K562 (cell line): ENCODE results near the gene GATAD2B. TPM values are rescaled to one million over a fixed set of nuclear protein-coding genes. Genes with fewer than 3 reads are reported as not detected.

ENCODE experiments used
- ATAC-seq: fragments of 200-7000 bp; cut with Tn5 transposase; 3 replicates; pipeline ENCODE4 v1.9.1; 2020; ENCODE audit warnings: moderate library complexity
- BruUV-seq: library from RNA; stranded (reverse); fragments of 400-500 nt; replicated peaks from 2 replicates; lab custom pipeline; 2021; lab: Mats Ljungman, UMichigan
- CTCF ChIA-PET: fragments of 300-600 bp; formaldehyde crosslinking; extraction: SDS; loops from one replicate; lab custom pipeline; 2021; ENCODE audit warnings: low intra/inter-chr PET ratio; lab: Yijun Ruan, JAX
- POLR2A ChIA-PET: fragments of 300-600, 350-650 bp; sonication (Branson Sonifier 250); formaldehyde crosslinking; extraction: SDS; loops from one replicate; lab custom pipeline; 2021; ENCODE audit warnings: antibody characterized with exemption, inconsistent platforms; lab: Yijun Ruan, JAX
- DNase-seq, 4 experiments: peaks; one replicate each; pipeline versions ENCODE4 v3.0.0 to v3.0.0-alpha.2; 2011 to 2018; ENCODE audit warnings: low spot score in 3 of 4, mixed read lengths in 3 of 4; ENCODE audit errors: extremely low read depth in 1 of 4
- FAIRE-seq: peaks from 2 replicates; lab custom pipeline; 2011; peaks lifted over from hg19 to GRCh38; lab: Jason Lieb, UNC
- H2AFZ ChIP-seq: 2 replicates; pipeline ENCODE4 v1.6.0; 2011; ENCODE audit warnings: low read depth, low read length, control low read depth, inconsistent platforms
- H3K27ac ChIP-seq: fragments of 200-600 bp; 3 replicates; pipeline ENCODE4 v1.8.0; 2011; ENCODE audit warnings: low read depth, mild to moderate bottlenecking, control low read depth, inconsistent platforms, low read length, moderate library complexity, mixed read lengths; ENCODE audit errors: extremely low read depth
- H3K27me3 ChIP-seq, 2 experiments: fragments of 300-600 bp in 1 of 2; 2 replicates in 1 of 2; 3 replicates in 1 of 2; pipeline versions ENCODE4 v1.6.0 to v1.8.0; 2011; ENCODE audit warnings: inconsistent platforms in 2 of 2, low read length in 2 of 2, mild to moderate bottlenecking in 1 of 2, mixed read lengths in 1 of 2, moderate library complexity in 1 of 2; ENCODE audit not compliant: control insufficient read depth in 2 of 2, insufficient read depth in 2 of 2
- H3K36me3 ChIP-seq: fragments of 300-600 bp; 3 replicates; pipeline ENCODE4 v1.8.0; 2011; ENCODE audit warnings: mild to moderate bottlenecking, low read length, inconsistent platforms; ENCODE audit not compliant: control insufficient read depth, insufficient read depth
- H3K4me1 ChIP-seq, 2 experiments: fragments of 200-600 bp in 1 of 2; replicated peaks in 1 of 2; 2 replicates in 1 of 2; 3 replicates in 1 of 2; pipeline versions ENCODE4 v1.5.1 to v1.8.0; 2011; ENCODE audit warnings: inconsistent platforms in 2 of 2, low read length in 2 of 2, mild to moderate bottlenecking in 1 of 2, mixed read lengths in 1 of 2, moderate library complexity in 1 of 2; ENCODE audit not compliant: control insufficient read depth in 2 of 2, insufficient read depth in 2 of 2
- H3K4me2 ChIP-seq: 2 replicates; pipeline ENCODE4 v1.6.1; 2011; ENCODE audit warnings: low read length, control low read depth, inconsistent platforms, mixed read lengths; ENCODE audit not compliant: insufficient read depth
- H3K4me3 ChIP-seq: fragments of 200-600 bp; sonication (generic), shearing (Covaris generic); 2 replicates; pipeline ENCODE4 v1.5.1; 2016; ENCODE audit warnings: control low read depth, inconsistent platforms
- H3K79me2 ChIP-seq: fragments of 200-600 bp; 3 replicates; pipeline ENCODE4 v1.8.0; 2011; ENCODE audit warnings: low read length, inconsistent platforms; ENCODE audit not compliant: control insufficient read depth, insufficient read depth
- H3K9ac ChIP-seq, 2 experiments: 2 replicates each; pipeline versions ENCODE4 v1.6.0 to v1.6.1; 2011; ENCODE audit warnings: low read depth in 2 of 2, low read length in 2 of 2, control low read depth in 1 of 2, inconsistent platforms in 1 of 2, mild to moderate bottlenecking in 1 of 2, mixed read lengths in 1 of 2; ENCODE audit not compliant: insufficient read depth in 1 of 2
- H3K9me1 ChIP-seq: one replicate; pipeline ENCODE4 v1.6.0; 2011; ENCODE audit warnings: inconsistent platforms, mild to moderate bottlenecking, low read length, moderate library complexity; ENCODE audit not compliant: control insufficient read depth, insufficient read depth
- H3K9me3 ChIP-seq: replicated peaks from 2 replicates; pipeline ENCODE4 v1.5.1; 2011; ENCODE audit warnings: low read depth, low read length, inconsistent platforms; ENCODE audit not compliant: control insufficient read depth, insufficient read depth
- H4K20me1 ChIP-seq: replicated peaks from 2 replicates; pipeline ENCODE4 v1.6.1; 2011; ENCODE audit warnings: low read length, inconsistent platforms, mixed read lengths; ENCODE audit not compliant: control insufficient read depth, insufficient read depth
- E2F1 ChIP-seq: sonication (generic); formaldehyde crosslinking; IDR thresholded peaks from 2 replicates; pipeline ENCODE4 v1.8.1; 2023; ENCODE audit warnings: mild to moderate bottlenecking, missing genetic modification reagents, moderate library complexity
- NFIC ChIP-seq: fragments of 450-650 bp; IDR thresholded peaks from 2 replicates; pipeline ENCODE4 v1.6.1; 2017; ENCODE audit warnings: mild to moderate bottlenecking, inconsistent platforms
- NR0B1 ChIP-seq: fragments of 450-650 bp; IDR thresholded peaks from one replicate; pipeline ENCODE4 v1.6.1; 2018; ENCODE audit warnings: mild to moderate bottlenecking, moderate library complexity; ENCODE audit not compliant: partially characterized antibody
- PYGO2 ChIP-seq: fragments of 450-650 bp; IDR thresholded peaks from 2 replicates; pipeline ENCODE4 v1.6.1; 2016; ENCODE audit warnings: mild to moderate bottlenecking, missing genetic modification characterization, moderate library complexity, missing compliant biosample characterization
- TRIM25 ChIP-seq: fragments of 450-650 bp; IDR thresholded peaks from 2 replicates; pipeline ENCODE4 v1.7.0; 2016; ENCODE audit warnings: borderline replicate concordance
- ZBTB11 ChIP-seq, 3 experiments: fragments of 200-800 bp in 1 of 3; fragments of 250-450 bp in 1 of 3; fragments of 450-650 bp in 1 of 3; sonication (Bioruptor Pico) in 1 of 3; sonication (Bioruptor generic) in 1 of 3; formaldehyde crosslinking in 1 of 3; IDR thresholded peaks; 2 replicates each; pipeline versions ENCODE4 v1.6.1 to v1.8.0; 2016 to 2022; ENCODE audit warnings: mild to moderate bottlenecking in 2 of 3, missing genetic modification characterization in 2 of 3, missing compliant biosample characterization in 1 of 3, moderate library complexity in 1 of 3
- ZNF764 ChIP-seq: fragments of 250-450 bp; sonication (Bioruptor Pico); IDR thresholded peaks from 2 replicates; pipeline ENCODE4 v1.4.0; 2020; ENCODE audit warnings: low read depth, mild to moderate bottlenecking, moderate library complexity
- WGBS: fragments of 100-300 bp; shearing (Covaris generic); methylation state at CpG from one replicate; pipeline ENCODE4 v1.1.6; 2016; ENCODE audit warnings: low coverage, mixed read lengths; ENCODE audit not compliant: insufficient coverage; ENCODE audit errors: missing lambda C conversion rate; 5-methylcytosine and 5-hydroxymethylcytosine counted together
- in situ Hi-C: fragments of 300-500 bp; cut with MboI; formaldehyde crosslinking; loops from 4 replicates; pipeline ENCODE4 v1.15.0; 2018; ENCODE audit warnings: inconsistent platforms, mixed read lengths
- intact Hi-C: fragments of 100-400 bp; cut with micrococcal nuclease; formaldehyde crosslinking; loops from 2 replicates; pipeline ENCODE4 v1.14.2; 2022
- polyA plus RNA-seq, 8 experiments: library from polyadenylated mRNA; depleted of rRNA in 4 of 8; stranded (reverse) in 5 of 8; unstranded in 3 of 8; fragments of >200 nt; fragmentation: Nextera tagmentation in 2 of 8; fragmentation: Illumina TruSeq in 1 of 8; extraction: Ambion mirVana in 2 of 8; extraction: Trizol in 1 of 8; gene quantifications; 2 replicates each; pipeline versions ENCODE4 v1.2.1 to v1.2.3, GENCODE V29; 2011 to 2014; ENCODE audit warnings: inconsistent platforms in 1 of 8, missing spikeins in 1 of 8
- total RNA-seq, 7 experiments: library from RNA; depleted of rRNA in 6 of 7; stranded (reverse); fragments of >200 nt in 6 of 7; fragmentation: Illumina TruSeq in 2 of 7; extraction: Trizol in 2 of 7; gene quantifications; 2 replicates each; pipeline versions ENCODE4 v1.2.1 to v1.2.3, GENCODE V29; 2011 to 2021; ENCODE audit warnings: low replicate concordance in 1 of 7

Gene GATAD2B
- total and polyA plus RNA-seq, 9 of the 15 experiments (the other 6 are each of a cell fraction or from before 2014, with no cell fraction given): 1.5 to 40.2 (median 4.9) TPM

- TF ChIP-seq ZBTB11 (CRISPR knock-in tag; IDR thresholded peaks at IDR 0.05) (no peak), TRIM25 (no peak)
These were observed 123.8 kb downstream of the GATAD2B start (continued) for GRCh38 chr1:153799016-153799415.

GRCh38 chr1:153798468-153798780 lies 124.3 kb downstream of the GATAD2B start:
- Histone ChIP-seq H3K27me3 (no peaks in the 10 kb centered on the region), H4K20me1 (no peaks in the 10 kb centered on the region), H3K4me2 (no peak overlapping the region), H3K9me1 (no peaks in the 10 kb centered on the region), H3K79me2 (no peaks in the 10 kb centered on the region), H3K4me1 (peaks cover 0 to 37% of the 10 kb centered on the region in 2 experiments; a peak in 3 of 5 replicates), H3K9me3 (no peaks in the 10 kb centered on the region), H3K4me3 (no peak overlapping the region), H3K27ac (no peak overlapping the region), H3K36me3 (no peaks in the 10 kb centered on the region), H3K9ac (no peak overlapping the region), H2AFZ (no peak overlapping the region)
- no TSS peak for BruUV-seq
- intact Hi-C loops: loop anchor here (5.0 kb wide), 2 partner anchors 124 to 169 kb away; partner anchors contain the start of genes CREB3L4 and GATAD2B
- ChIA-PET CTCF (interaction anchor here (0.7 kb wide), 1 partner anchor 189 kb away, joined by 3 read pairs; no protein-coding TSS in a partner anchor), POLR2A (interaction anchor here (2.1 kb wide), 1 partner anchor 192 kb away, joined by 13 read pairs; the partner anchor contains the start of gene RPS27)
- FAIRE-seq (no peak), ATAC-seq (no peak), DNase-seq (no peak)
- WGBS: 53% methylated on average over 3 of the region's 3 CpGs
- in situ Hi-C loops: loop anchor here (5.0 kb wide), 1 partner anchor 189 kb away; the partner anchor contains the start of gene RAB13
- TF ChIP-seq ZNF764 (CRISPR knock-in tag) (no peak), NFIC (no peak), NR0B1 (no peak), PYGO2 (no peak), E2F1 (no peak)
